H9 (cell line): Measurements from ENCODE around the gene CCDC33. TPM values are rescaled to one million over a fixed set of nuclear protein-coding genes. Genes with fewer than 3 reads are reported as not detected.

Experiments
- DNase-seq: peaks from one replicate; pipeline ENCODE4 v3.0.0-alpha.2; 2017
- H2AFZ ChIP-seq: one replicate; pipeline ENCODE4 v1.6.1; 2013; ENCODE audit warnings: mild to moderate bottlenecking, low read length, control low read depth, moderate library complexity
- H2AK5ac ChIP-seq: 2 replicates; pipeline ENCODE4 v1.6.1; 2013; ENCODE audit warnings: low read length, control low read depth, mixed read lengths; ENCODE audit not compliant: insufficient read length
- H2BK120ac ChIP-seq: one replicate; pipeline ENCODE4 v1.6.1; 2013; ENCODE audit warnings: low read depth, mild to moderate bottlenecking, low read length, control low read depth, inconsistent platforms; ENCODE audit not compliant: poor library complexity, severe bottlenecking
- H2BK12ac ChIP-seq: 2 replicates; pipeline ENCODE4 v1.6.1; 2013; ENCODE audit warnings: low read length, control low read depth, mixed read lengths, low read depth; ENCODE audit not compliant: insufficient read length
- H2BK15ac ChIP-seq: 2 replicates; pipeline ENCODE4 v1.6.1; 2013; ENCODE audit warnings: low read depth, low read length, control low read depth
- H2BK20ac ChIP-seq: one replicate; pipeline ENCODE4 v1.6.1; 2013; ENCODE audit warnings: low read depth, mild to moderate bottlenecking, low read length, control low read depth, inconsistent platforms; ENCODE audit not compliant: poor library complexity, severe bottlenecking
- H2BK5ac ChIP-seq: 2 replicates; pipeline ENCODE4 v1.6.1; 2013; ENCODE audit warnings: low read length, control low read depth, mixed read lengths; ENCODE audit not compliant: insufficient read length
- H3K14ac ChIP-seq: 2 replicates; pipeline ENCODE4 v1.6.1; 2013; ENCODE audit warnings: low read length, control low read depth; ENCODE audit not compliant: insufficient read depth
- H3K18ac ChIP-seq: 2 replicates; pipeline ENCODE4 v1.6.1; 2013; ENCODE audit warnings: low read depth, mild to moderate bottlenecking, mixed read lengths, low read length, control low read depth; ENCODE audit not compliant: insufficient read length
- H3K23ac ChIP-seq: 2 replicates; pipeline ENCODE4 v1.6.1; 2013; ENCODE audit warnings: low read length, control low read depth, mixed read lengths, low read depth; ENCODE audit not compliant: insufficient read length
- H3K23me2 ChIP-seq: 2 replicates; pipeline ENCODE4 v1.6.1; 2013; ENCODE audit warnings: low read depth, mild to moderate bottlenecking, mixed read lengths, low read length, control low read depth; ENCODE audit not compliant: insufficient read length, poor library complexity, severe bottlenecking
- H3K27ac ChIP-seq: 2 replicates; pipeline ENCODE4 v1.5.1; 2013; ENCODE audit warnings: low read length, control low read depth, mixed read lengths, low read depth; ENCODE audit not compliant: insufficient read length
- H3K27me3 ChIP-seq: 2 replicates; pipeline ENCODE4 v1.6.1; 2013; ENCODE audit warnings: low read length, control low read depth, inconsistent platforms; ENCODE audit not compliant: insufficient read depth
- H3K4ac ChIP-seq: 2 replicates; pipeline ENCODE4 v1.6.1; 2013; ENCODE audit warnings: low read depth, mild to moderate bottlenecking, control low read depth, inconsistent platforms, low read length, moderate library complexity
- H3K4me1 ChIP-seq: 2 replicates; pipeline ENCODE4 v1.6.1; 2013; ENCODE audit warnings: low read length, control low read depth, inconsistent platforms; ENCODE audit not compliant: insufficient read depth
- H3K4me2 ChIP-seq: 2 replicates; pipeline ENCODE4 v1.6.1; 2013; ENCODE audit warnings: low read length, control low read depth, mixed read lengths; ENCODE audit not compliant: insufficient read length, insufficient read depth
- H3K56ac ChIP-seq: 2 replicates; pipeline ENCODE4 v1.6.1; 2013; ENCODE audit warnings: low read depth, mild to moderate bottlenecking, mixed read lengths, low read length, control low read depth; ENCODE audit not compliant: insufficient read length
- H3K79me1 ChIP-seq: 2 replicates; pipeline ENCODE4 v1.6.1; 2013; ENCODE audit warnings: low read depth, mild to moderate bottlenecking, moderate library complexity, low read length, control low read depth, inconsistent platforms; ENCODE audit not compliant: insufficient read depth, poor library complexity, severe bottlenecking
- H3K79me2 ChIP-seq: 2 replicates; pipeline ENCODE4 v1.6.1; 2013; ENCODE audit warnings: low read length, control low read depth, inconsistent platforms; ENCODE audit not compliant: insufficient read depth
- H3K9ac ChIP-seq: 2 replicates; pipeline ENCODE4 v1.6.1; 2013; ENCODE audit warnings: low read length, control low read depth, mixed read lengths; ENCODE audit not compliant: insufficient read length; ENCODE audit errors: extremely low read depth
- H3K9me3 ChIP-seq: one replicate; pipeline ENCODE4 v1.6.1; 2013; ENCODE audit warnings: low read depth, low read length, inconsistent platforms; ENCODE audit not compliant: control insufficient read depth
- H3T11ph ChIP-seq: one replicate; pipeline ENCODE4 v1.6.1; 2013; ENCODE audit warnings: mild to moderate bottlenecking, low read length, control low read depth, inconsistent platforms
- H4K20me1 ChIP-seq: one replicate; pipeline ENCODE4 v1.6.1; 2013; ENCODE audit not compliant: control insufficient read depth, insufficient read length, insufficient read depth
- H4K5ac ChIP-seq: 2 replicates; pipeline ENCODE4 v1.6.1; 2013; ENCODE audit warnings: low read depth, mild to moderate bottlenecking, mixed read lengths, low read length, control low read depth; ENCODE audit not compliant: insufficient read length
- H4K8ac ChIP-seq: replicated peaks from 2 replicates; pipeline ENCODE4 v1.6.1; 2013; ENCODE audit warnings: low read length, control low read depth, mixed read lengths, low read depth; ENCODE audit not compliant: insufficient read length
- H4K91ac ChIP-seq: 2 replicates; pipeline ENCODE4 v1.6.1; 2013; ENCODE audit warnings: low read depth, mild to moderate bottlenecking, moderate library complexity, mixed read lengths, low read length, control low read depth; ENCODE audit not compliant: insufficient read length
- H3K27ac Mint-ChIP-seq, 3 experiments: 2 replicates in 2 of 3; 3 replicates in 1 of 3; pipeline ENCODE4 v1.8.0; 2020 to 2021; ENCODE audit warnings: mixed read lengths in 3 of 3, mild to moderate bottlenecking in 1 of 3, moderate library complexity in 1 of 3
- H3K27me3 Mint-ChIP-seq: 2 replicates; pipeline ENCODE4 v1.8.0; 2021; ENCODE audit warnings: low read depth, mild to moderate bottlenecking, moderate library complexity, mixed read lengths
- H3K36me3 Mint-ChIP-seq, 3 experiments: 2 replicates in 2 of 3; 3 replicates in 1 of 3; pipeline ENCODE4 v1.8.0; 2020 to 2021; ENCODE audit warnings: low read depth in 3 of 3, mixed read lengths in 3 of 3; ENCODE audit not compliant: insufficient read depth in 1 of 3
- H3K4me1 Mint-ChIP-seq, 2 experiments: 2 replicates each; pipeline ENCODE4 v1.8.0; 2020; ENCODE audit warnings: mixed read lengths in 2 of 2
- H3K4me3 Mint-ChIP-seq, 2 experiments: 2 replicates in 1 of 2; 3 replicates in 1 of 2; pipeline ENCODE4 v1.8.0; 2020 to 2021; ENCODE audit warnings: mild to moderate bottlenecking in 2 of 2, mixed read lengths in 2 of 2, moderate library complexity in 1 of 2
- H3K9me3 Mint-ChIP-seq, 2 experiments: 2 replicates in 1 of 2; 3 replicates in 1 of 2; pipeline ENCODE4 v1.8.0; 2020; ENCODE audit warnings: mild to moderate bottlenecking in 2 of 2, mixed read lengths in 2 of 2, moderate library complexity in 1 of 2
- WGBS: extraction: QIAGEN DNeasy Blood & Tissue Kit; methylation state at CpG from one replicate; pipeline ENCODE4 v1.1.7; 2013; ENCODE audit warnings: missing lambda C conversion rate, low lambda C conversion rate, mixed read lengths; ENCODE audit not compliant: insufficient read length; ENCODE audit errors: extremely low coverage; 5-methylcytosine and 5-hydroxymethylcytosine counted together
- total RNA-seq: library from RNA; stranded (reverse); gene quantifications from 2 replicates; pipeline ENCODE4 v1.2.1, GENCODE V29; 2021
- TF ChIP-seq, protein P1 (sequence below): fragments of 200-600 bp; sonication (generic); conservative IDR thresholded peaks from 3 replicates; pipeline ENCODE4 v1.8.0; 2021; ENCODE audit warnings: antibody characterized with exemption, mild to moderate bottlenecking

CCDC33 gene
- total RNA-seq, 1 experiment from 2014 or later = 4.6 TPM

DNA sequence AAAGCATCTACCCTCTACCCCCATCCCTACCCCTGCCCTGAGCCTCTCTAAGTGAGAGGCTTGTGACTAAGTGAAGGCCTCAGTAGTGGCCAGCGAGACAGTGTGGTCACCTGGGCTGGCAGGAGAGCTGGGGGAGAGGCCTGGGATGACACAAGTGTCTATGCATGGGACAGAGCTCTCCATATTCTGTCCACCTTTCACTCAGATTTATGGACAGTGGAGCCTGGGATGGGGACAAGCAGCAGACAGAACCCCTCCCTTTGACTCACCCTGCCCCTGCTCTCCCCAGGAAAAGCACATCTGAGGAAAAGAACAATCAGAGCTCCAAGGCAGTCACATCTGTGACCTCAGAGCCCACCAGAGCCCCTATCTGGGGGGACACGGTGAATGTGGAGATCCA is 26.0 kb downstream of the CCDC33 start:
- TF ChIP-seq, protein P1, sequence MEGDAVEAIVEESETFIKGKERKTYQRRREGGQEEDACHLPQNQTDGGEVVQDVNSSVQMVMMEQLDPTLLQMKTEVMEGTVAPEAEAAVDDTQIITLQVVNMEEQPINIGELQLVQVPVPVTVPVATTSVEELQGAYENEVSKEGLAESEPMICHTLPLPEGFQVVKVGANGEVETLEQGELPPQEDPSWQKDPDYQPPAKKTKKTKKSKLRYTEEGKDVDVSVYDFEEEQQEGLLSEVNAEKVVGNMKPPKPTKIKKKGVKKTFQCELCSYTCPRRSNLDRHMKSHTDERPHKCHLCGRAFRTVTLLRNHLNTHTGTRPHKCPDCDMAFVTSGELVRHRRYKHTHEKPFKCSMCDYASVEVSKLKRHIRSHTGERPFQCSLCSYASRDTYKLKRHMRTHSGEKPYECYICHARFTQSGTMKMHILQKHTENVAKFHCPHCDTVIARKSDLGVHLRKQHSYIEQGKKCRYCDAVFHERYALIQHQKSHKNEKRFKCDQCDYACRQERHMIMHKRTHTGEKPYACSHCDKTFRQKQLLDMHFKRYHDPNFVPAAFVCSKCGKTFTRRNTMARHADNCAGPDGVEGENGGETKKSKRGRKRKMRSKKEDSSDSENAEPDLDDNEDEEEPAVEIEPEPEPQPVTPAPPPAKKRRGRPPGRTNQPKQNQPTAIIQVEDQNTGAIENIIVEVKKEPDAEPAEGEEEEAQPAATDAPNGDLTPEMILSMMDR = no peak
- Mint-ChIP-seq H3K27me3 (peaks cover 34% of the 10 kb centered on the region), H3K9me3 (no peaks in the 10 kb centered on the region; a peak in 1 of 5 replicates), H3K4me3 (no peak overlapping the region), H3K36me3 (no peaks in the 10 kb centered on the region), H3K27ac (no peak overlapping the region), H3K4me1 (peaks cover 27 to 47% of the 10 kb centered on the region in 2 experiments)
- Histone ChIP-seq H3K79me1 (no peaks in the 10 kb centered on the region), H3K23ac (no peak overlapping the region), H3K9me3 (no peaks in the 10 kb centered on the region), H3K4ac (no peak overlapping the region), H2BK12ac (no peak overlapping the region), H4K5ac (no peak overlapping the region), H3K9ac (no peak overlapping the region), H3K4me2 (no peak overlapping the region), H4K20me1 (no peaks in the 10 kb centered on the region), H4K91ac (no peak overlapping the region), H3K4me1 (peaks cover 12% of the 10 kb centered on the region; the same call in 1 of the 2 replicates), H2AFZ (no peak overlapping the region), H3K18ac (no peak overlapping the region), H3K79me2 (no peaks in the 10 kb centered on the region), H2AK5ac (no peak overlapping the region), H3K27ac (no peak overlapping the region), H2BK20ac (no peak overlapping the region), H3K56ac (no peak overlapping the region), H3K27me3 (no peaks in the 10 kb centered on the region), H3K14ac (no peak overlapping the region), H2BK15ac (no peak overlapping the region), H4K8ac (no peak overlapping the region), H2BK120ac (no peak overlapping the region), H3K23me2 (no peaks in the 10 kb centered on the region), H2BK5ac (no peak overlapping the region), H3T11ph (no peak overlapping the region)
- no CpG with 5 or more reads among the region's 2 CpGs for WGBS
- DNase-seq = no peak
